VCaP (cell line): Measurements from ENCODE around the gene DIP2C.

ENCODE experiments used
- H3K27ac ChIP-seq: fragments of 450-650 bp; 2 replicates; pipeline ENCODE4 v1.5.1; 2017
- TF ChIP-seq, protein P1 (sequence below): fragments of 450-650 bp; conservative IDR thresholded peaks from 2 replicates; pipeline ENCODE4 v1.5.1; 2017; ENCODE audit warnings: mild to moderate bottlenecking, moderate library complexity

The DIP2C gene

DNA sequence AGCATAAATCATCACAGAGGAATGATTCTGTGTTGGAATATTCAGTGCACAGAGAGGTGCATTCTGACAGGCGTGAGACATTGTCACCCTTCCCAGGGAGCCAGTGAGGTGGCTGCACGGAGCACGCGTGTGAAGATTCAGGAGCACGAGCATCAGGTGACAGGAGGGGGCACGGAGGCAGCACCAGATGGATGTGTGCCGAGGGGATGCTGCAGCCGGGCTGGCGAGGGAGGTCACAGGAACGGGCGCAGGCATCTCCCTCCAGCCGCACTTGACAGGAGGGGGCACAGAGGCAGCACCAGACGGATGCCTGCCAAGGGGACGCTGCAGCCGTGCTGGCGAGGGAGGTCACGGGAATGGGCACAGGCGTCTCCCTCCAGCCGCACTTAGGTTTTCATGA, 66.5 kb downstream of the DIP2C start:
- TF ChIP-seq, protein P1, sequence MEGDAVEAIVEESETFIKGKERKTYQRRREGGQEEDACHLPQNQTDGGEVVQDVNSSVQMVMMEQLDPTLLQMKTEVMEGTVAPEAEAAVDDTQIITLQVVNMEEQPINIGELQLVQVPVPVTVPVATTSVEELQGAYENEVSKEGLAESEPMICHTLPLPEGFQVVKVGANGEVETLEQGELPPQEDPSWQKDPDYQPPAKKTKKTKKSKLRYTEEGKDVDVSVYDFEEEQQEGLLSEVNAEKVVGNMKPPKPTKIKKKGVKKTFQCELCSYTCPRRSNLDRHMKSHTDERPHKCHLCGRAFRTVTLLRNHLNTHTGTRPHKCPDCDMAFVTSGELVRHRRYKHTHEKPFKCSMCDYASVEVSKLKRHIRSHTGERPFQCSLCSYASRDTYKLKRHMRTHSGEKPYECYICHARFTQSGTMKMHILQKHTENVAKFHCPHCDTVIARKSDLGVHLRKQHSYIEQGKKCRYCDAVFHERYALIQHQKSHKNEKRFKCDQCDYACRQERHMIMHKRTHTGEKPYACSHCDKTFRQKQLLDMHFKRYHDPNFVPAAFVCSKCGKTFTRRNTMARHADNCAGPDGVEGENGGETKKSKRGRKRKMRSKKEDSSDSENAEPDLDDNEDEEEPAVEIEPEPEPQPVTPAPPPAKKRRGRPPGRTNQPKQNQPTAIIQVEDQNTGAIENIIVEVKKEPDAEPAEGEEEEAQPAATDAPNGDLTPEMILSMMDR = no peak
- no peak overlapping the region for H3K27ac ChIP-seq

DNA sequence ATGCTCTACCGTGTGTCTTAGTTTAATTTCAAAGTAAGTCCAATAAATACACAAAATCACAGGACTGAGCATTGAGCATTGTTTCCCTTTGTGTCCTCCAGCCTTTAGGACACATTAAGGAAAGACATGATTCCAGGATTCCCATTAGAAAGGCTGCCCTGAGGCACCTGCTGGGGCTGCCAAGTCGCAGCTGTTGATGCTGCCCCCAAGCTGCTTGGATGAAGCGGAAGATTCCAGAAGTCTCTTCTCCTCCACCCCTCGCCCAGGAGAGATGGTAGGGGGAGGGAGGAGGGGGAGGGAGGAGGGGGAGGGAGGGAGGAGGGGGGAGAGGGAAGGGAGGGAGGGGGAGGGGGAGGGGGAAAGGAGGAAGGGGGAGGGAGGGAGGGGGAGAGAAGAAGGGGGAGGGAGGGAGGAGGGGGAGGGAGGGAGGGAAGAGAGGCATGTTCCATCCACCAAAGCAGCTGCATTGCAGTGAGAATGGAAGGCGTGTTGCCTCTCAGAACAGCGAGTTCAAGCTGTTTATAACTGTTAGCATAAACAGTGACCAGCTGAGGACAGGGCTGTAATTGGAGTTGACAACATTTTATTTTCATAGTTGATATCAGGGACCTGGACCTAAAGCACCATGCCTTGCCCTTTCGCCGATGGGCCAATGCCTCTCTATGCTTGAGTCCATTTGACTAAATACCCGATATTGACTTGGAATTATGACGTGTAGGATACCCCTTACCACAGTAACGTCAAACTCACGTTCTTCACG, 67.3 kb downstream of the DIP2C start:
- TF ChIP-seq, protein P1 = no peak

DNA sequence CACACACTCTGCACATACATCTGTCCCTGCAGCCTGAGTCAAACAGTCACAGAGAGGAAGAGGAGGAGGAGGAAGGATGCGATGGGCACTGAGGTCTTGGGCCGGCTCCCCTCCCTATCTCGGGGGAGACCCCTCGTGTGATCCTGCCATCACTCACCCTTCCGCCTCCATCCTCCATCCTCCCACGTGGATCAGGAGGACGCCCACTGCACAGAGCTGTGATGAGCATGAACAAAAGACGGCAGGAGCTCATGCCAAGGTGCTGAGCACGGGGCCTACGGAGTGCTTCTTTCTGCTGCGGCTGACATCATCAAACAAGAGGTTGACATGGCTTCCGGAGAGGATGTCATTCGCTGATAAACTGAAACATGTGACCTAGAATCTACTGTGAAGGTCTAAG, 68.0 kb downstream of the DIP2C start:
- TF ChIP-seq, protein P1 = no peak
- H3K27ac ChIP-seq = peak overlapping the region; percentile 69

More for the DNA sequence above, 67.3 kb downstream of the DIP2C start:
- peak overlapping the region; percentile 69 for H3K27ac ChIP-seq

DNA sequence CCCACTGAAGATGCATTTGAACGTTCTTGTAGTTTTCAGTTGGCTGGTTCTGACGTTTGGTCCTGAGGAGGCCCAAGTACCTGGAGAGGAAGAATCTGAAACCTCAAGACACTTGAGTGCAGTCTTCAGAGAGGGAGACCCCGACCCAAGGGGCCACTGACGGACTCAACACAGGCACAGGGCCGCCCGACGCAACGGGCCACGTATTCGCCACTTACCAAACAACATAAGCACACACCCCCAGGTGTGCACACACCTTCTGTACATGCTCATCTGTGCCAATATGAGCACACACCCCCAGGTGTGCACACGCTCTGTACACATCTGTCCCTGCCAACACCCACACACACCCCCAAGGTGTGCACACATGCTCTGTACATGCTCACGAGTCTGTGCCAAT, 68.5 kb downstream of the DIP2C start:
- peak overlapping the region; percentile 69 for H3K27ac ChIP-seq
- TF ChIP-seq, protein P1 = no peak

DNA sequence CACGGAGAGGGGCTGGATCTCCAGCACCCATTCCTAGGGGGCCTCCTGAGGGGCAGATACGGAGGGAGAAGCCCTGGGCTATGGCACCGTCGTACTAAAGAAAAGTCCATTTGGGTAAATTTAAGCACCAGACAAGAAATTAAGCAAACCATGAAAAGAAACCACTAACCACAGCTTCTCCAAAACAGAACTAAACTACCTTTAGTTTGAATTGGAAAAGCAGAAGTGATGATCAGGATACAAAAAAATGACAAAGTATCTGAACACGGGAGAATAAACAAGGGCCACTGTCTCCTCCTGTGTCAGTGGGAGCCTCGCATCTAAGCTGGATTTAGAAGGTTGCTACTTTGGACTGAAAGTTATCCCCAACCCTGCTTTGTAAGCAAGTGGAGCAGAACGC, 69.1 kb downstream of the DIP2C start:
- TF ChIP-seq, protein P1 = no peak
- peak overlapping the region; percentile 69 for H3K27ac ChIP-seq

DNA sequence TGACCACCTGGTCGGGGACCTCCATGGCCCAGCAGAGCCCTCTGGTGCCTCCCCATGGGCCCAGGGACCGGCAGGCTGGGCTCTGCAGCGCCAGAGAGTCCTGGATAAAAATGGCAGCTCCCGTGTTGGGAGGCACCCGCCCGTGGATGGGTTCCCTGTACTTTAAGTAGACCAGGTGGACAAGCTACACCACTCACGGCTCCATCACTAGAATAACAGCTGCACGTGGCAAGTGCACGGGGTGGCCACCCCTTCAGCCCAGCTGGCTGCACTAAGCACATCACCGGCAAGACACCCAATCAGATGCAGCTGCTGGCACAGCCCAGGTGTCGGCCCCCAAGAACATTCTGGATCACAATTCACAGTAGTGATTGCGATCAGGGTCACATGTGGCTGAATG, 69.8 kb downstream of the DIP2C start:
- H3K27ac ChIP-seq = peak overlapping the region; percentile 69
- TF ChIP-seq, protein P1 = no peak

DNA sequence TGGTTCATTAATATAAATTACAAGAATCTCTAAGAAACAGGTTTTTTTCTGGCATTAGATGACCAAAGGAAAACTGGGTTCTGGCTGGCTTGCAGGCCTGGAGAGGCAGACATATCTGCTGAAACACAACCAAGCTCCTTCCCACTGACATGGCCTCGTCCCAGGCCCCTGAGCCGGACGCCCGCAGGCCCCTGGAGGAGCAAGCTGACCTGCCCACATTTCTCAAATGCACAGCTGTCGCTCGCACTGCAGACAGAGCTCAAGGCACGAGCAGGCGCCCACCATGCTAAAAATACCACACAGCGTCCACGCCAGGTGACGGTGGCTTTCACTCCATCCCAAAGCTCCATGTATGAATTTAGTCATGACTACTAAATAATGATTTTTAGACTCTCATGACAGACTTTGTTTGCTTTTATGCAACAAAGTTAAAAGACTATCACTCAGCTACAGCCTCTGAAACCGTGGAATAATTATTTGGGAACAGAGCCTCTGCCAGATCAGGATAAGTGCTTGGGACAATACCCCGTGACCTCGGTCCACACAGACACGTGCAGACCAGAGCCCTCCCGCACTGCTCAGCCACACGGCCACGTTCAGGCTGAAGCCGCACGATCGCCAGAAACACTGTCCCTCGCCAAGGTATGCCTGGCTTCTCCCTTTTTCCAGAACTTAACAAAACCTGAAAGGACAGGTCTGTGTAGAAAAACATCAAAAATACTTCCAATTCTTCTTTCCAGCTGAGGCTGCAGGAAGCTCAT, 71.1 kb downstream of the DIP2C start:
- TF ChIP-seq, protein P1 = no peak
- H3K27ac ChIP-seq = peak overlapping the region; percentile 43
